Activated naive CD4-positive, alpha-beta T cell treated with anti-CD3 and anti-CD28 coated beads, Interleukin-2, amount 10 ng/mL, durations not matched to agents 7 days and 5 days (primary cell): ENCODE measurements around the gene ATXN1.
A peak's percentile ranks its signal among the peaks of the same experiment; 100 is the strongest.

Experiments used
- CTCF ChIA-PET: fragments of 350-600 bp; sonication (Branson Sonifier 250); formaldehyde crosslinking; loops from one replicate; lab custom pipeline; 2021; ENCODE audit warnings: antibody characterized with exemption; lab: Charles Lee
- DNase-seq: peaks from one replicate; pipeline ENCODE4 v3.0.0-alpha.2; 2020
- H3K27ac Mint-ChIP-seq: one replicate; pipeline ENCODE4 v1.8.0; 2021; ENCODE audit warnings: mild to moderate bottlenecking, moderate library complexity, mixed read lengths
- H3K27me3 Mint-ChIP-seq: one replicate; pipeline ENCODE4 v1.8.0; 2021; ENCODE audit warnings: mild to moderate bottlenecking, mixed read lengths
- H3K36me3 Mint-ChIP-seq: one replicate; pipeline ENCODE4 v1.8.0; 2021; ENCODE audit warnings: mixed read lengths
- H3K4me1 Mint-ChIP-seq: one replicate; pipeline ENCODE4 v1.8.0; 2021; ENCODE audit warnings: mixed read lengths
- H3K4me3 Mint-ChIP-seq: one replicate; pipeline ENCODE4 v1.8.0; 2021; ENCODE audit warnings: mild to moderate bottlenecking, moderate library complexity, mixed read lengths
- H3K9me3 Mint-ChIP-seq: one replicate; pipeline ENCODE4 v1.8.0; 2021; ENCODE audit warnings: mixed read lengths

Gene ATXN1

GRCh38 chr6:16762268-16762549 is 949 bp upstream of the ATXN1 start:
- H3K4me3 Mint-ChIP-seq: peak overlapping the region; percentile 99
- CTCF ChIA-PET: interaction anchor here (0.7 to 5.8 kb wide), 22 partner anchors 9 to 445 kb away, joined by 3 to 121 read pairs (median 7); no protein-coding TSS in a partner anchor
- no peak for DNase-seq
- peaks cover 29% of the 10 kb centered on the region for H3K36me3 Mint-ChIP-seq
- peaks cover 63% of the 10 kb centered on the region for H3K4me1 Mint-ChIP-seq
- H3K27me3 Mint-ChIP-seq: no peaks in the 10 kb centered on the region
- H3K9me3 Mint-ChIP-seq: no peaks in the 10 kb centered on the region
- peak overlapping the region; percentile 99 for H3K27ac Mint-ChIP-seq

GRCh38 chr6:16761471-16762267 is 409 bp upstream of the ATXN1 start:
- H3K4me3 Mint-ChIP-seq: peak overlapping the region; percentile 99
- H3K36me3 Mint-ChIP-seq: peaks cover 32% of the 10 kb centered on the region
- peaks cover 63% of the 10 kb centered on the region for H3K4me1 Mint-ChIP-seq
- H3K27me3 Mint-ChIP-seq: no peaks in the 10 kb centered on the region
- CTCF ChIA-PET: interaction anchor here (0.6 to 5.8 kb wide), 26 partner anchors 9 to 441 kb away, joined by 3 to 121 read pairs (median 4); no protein-coding TSS in a partner anchor
- DNase-seq: peak; percentile 91
- H3K27ac Mint-ChIP-seq: peak overlapping the region; percentile 99
- no peaks in the 10 kb centered on the region for H3K9me3 Mint-ChIP-seq

GRCh38 chr6:16759646-16760515 is 1.4 kb downstream of the ATXN1 start:
- no peaks in the 10 kb centered on the region for H3K9me3 Mint-ChIP-seq
- H3K4me3 Mint-ChIP-seq: peak overlapping the region; percentile 87
- DNase-seq: peak; percentile 83
- H3K27ac Mint-ChIP-seq: peak overlapping the region; percentile 90
- H3K36me3 Mint-ChIP-seq: peaks cover 31% of the 10 kb centered on the region
- peaks cover 52% of the 10 kb centered on the region for H3K4me1 Mint-ChIP-seq
- H3K27me3 Mint-ChIP-seq: no peaks in the 10 kb centered on the region
- CTCF ChIA-PET: interaction anchor here (2.1 kb wide), 1 partner anchor 248 kb away, joined by 10 read pairs; no protein-coding TSS in a partner anchor

- DNase-seq: no peak
- Mint-ChIP-seq H3K27me3 (no peaks in the 10 kb centered on the region), H3K9me3 (no peaks in the 10 kb centered on the region), H3K27ac (peak overlapping the region; percentile 90), H3K36me3 (peaks cover 37% of the 10 kb centered on the region), H3K4me3 (peak overlapping the region; percentile 87), H3K4me1 (peaks cover 51% of the 10 kb centered on the region)
- CTCF ChIA-PET: interaction anchor here (1.1 to 2.1 kb wide), 4 partner anchors 27 to 426 kb away, joined by 3 to 10 read pairs (median 5); no protein-coding TSS in a partner anchor
Observed at GRCh38 chr6:16759181-16759645, 2.0 kb downstream of the ATXN1 start.

GRCh38 chr6:16758163-16758975 is 2.9 kb downstream of the ATXN1 start:
- H3K27me3 Mint-ChIP-seq: no peaks in the 10 kb centered on the region
- peak overlapping the region; percentile 29 for H3K27ac Mint-ChIP-seq
- CTCF ChIA-PET: interaction anchor here (0.5 to 2.1 kb wide), 7 partner anchors 9 to 426 kb away, joined by 3 to 10 read pairs (median 3); no protein-coding TSS in a partner anchor
- peaks cover 36% of the 10 kb centered on the region for H3K36me3 Mint-ChIP-seq
- H3K4me1 Mint-ChIP-seq: peaks cover 45% of the 10 kb centered on the region
- no peak for DNase-seq
- H3K4me3 Mint-ChIP-seq: peak overlapping the region; percentile 87
- no peaks in the 10 kb centered on the region for H3K9me3 Mint-ChIP-seq

- Mint-ChIP-seq H3K27ac (no peak overlapping the region), H3K4me1 (peaks cover 45% of the 10 kb centered on the region), H3K9me3 (no peaks in the 10 kb centered on the region), H3K27me3 (no peaks in the 10 kb centered on the region), H3K36me3 (peaks cover 44% of the 10 kb centered on the region), H3K4me3 (no peak overlapping the region)
- CTCF ChIA-PET: interaction anchor here (1.5 to 1.7 kb wide), 2 partner anchors 8 to 21 kb away, joined by 3 read pairs; no protein-coding TSS in a partner anchor
- no peak for DNase-seq
Observed at GRCh38 chr6:16757332-16757731, 3.9 kb downstream of the ATXN1 start.

- Mint-ChIP-seq H3K27ac (no peak overlapping the region), H3K36me3 (peaks cover 48% of the 10 kb centered on the region), H3K9me3 (no peaks in the 10 kb centered on the region), H3K4me3 (no peak overlapping the region), H3K4me1 (peaks cover 45% of the 10 kb centered on the region), H3K27me3 (no peaks in the 10 kb centered on the region)
- DNase-seq: no peak
- CTCF ChIA-PET: interaction anchor here (1.1 kb wide), 1 partner anchor 246 kb away, joined by 3 read pairs; no protein-coding TSS in a partner anchor
Observed at GRCh38 chr6:16756660-16757255, 4.5 kb downstream of the ATXN1 start.

GRCh38 chr6:16755544-16755943 is 5.7 kb downstream of the ATXN1 start:
- H3K27me3 Mint-ChIP-seq: no peaks in the 10 kb centered on the region
- H3K4me1 Mint-ChIP-seq: peaks cover 45% of the 10 kb centered on the region
- no peaks in the 10 kb centered on the region for H3K9me3 Mint-ChIP-seq
- H3K27ac Mint-ChIP-seq: no peak overlapping the region
- CTCF ChIA-PET: no interaction called here
- no peak overlapping the region for H3K4me3 Mint-ChIP-seq
- peaks cover 56% of the 10 kb centered on the region for H3K36me3 Mint-ChIP-seq
- DNase-seq: no peak

- H3K36me3 Mint-ChIP-seq: peaks cover 62% of the 10 kb centered on the region
- no peaks in the 10 kb centered on the region for H3K27me3 Mint-ChIP-seq
- no peak overlapping the region for H3K27ac Mint-ChIP-seq
- peaks cover 47% of the 10 kb centered on the region for H3K4me1 Mint-ChIP-seq
- CTCF ChIA-PET: no interaction called here
- no peak overlapping the region for H3K4me3 Mint-ChIP-seq
- no peak for DNase-seq
- no peaks in the 10 kb centered on the region for H3K9me3 Mint-ChIP-seq
Observed at GRCh38 chr6:16754876-16755275, 6.4 kb downstream of the ATXN1 start.

- Mint-ChIP-seq H3K27me3 (no peaks in the 10 kb centered on the region), H3K27ac (no peak overlapping the region), H3K9me3 (no peaks in the 10 kb centered on the region), H3K4me3 (no peak overlapping the region), H3K4me1 (peaks cover 45% of the 10 kb centered on the region), H3K36me3 (peaks cover 67% of the 10 kb centered on the region)
- DNase-seq: no peak
- CTCF ChIA-PET: no interaction called here
Observed at GRCh38 chr6:16754274-16754673, 7.0 kb downstream of the ATXN1 start.

GRCh38 chr6:16753341-16753740 is 7.9 kb downstream of the ATXN1 start:
- no peak for DNase-seq
- no peak overlapping the region for H3K27ac Mint-ChIP-seq
- no peaks in the 10 kb centered on the region for H3K27me3 Mint-ChIP-seq
- CTCF ChIA-PET: no interaction called here
- H3K4me1 Mint-ChIP-seq: peaks cover 39% of the 10 kb centered on the region
- no peaks in the 10 kb centered on the region for H3K9me3 Mint-ChIP-seq
- no peak overlapping the region for H3K4me3 Mint-ChIP-seq
- peaks cover 68% of the 10 kb centered on the region for H3K36me3 Mint-ChIP-seq

- Mint-ChIP-seq H3K4me1 (peaks cover 34% of the 10 kb centered on the region), H3K27me3 (no peaks in the 10 kb centered on the region), H3K9me3 (no peaks in the 10 kb centered on the region), H3K27ac (no peak overlapping the region), H3K36me3 (peaks cover 65% of the 10 kb centered on the region), H3K4me3 (no peak overlapping the region)
- CTCF ChIA-PET: no interaction called here
- no peak for DNase-seq
Observed at GRCh38 chr6:16752206-16752866, 8.9 kb downstream of the ATXN1 start.
